ENCODE data around the gene TNFRSF18.

TNFRSF18 gene

GRCh38 chr1:1162597-1163537, 43.5 kb downstream of the TNFRSF18 start:
- DNase-seq = no peak

- no peak for DNase-seq
These were observed 44.7 kb downstream of the TNFRSF18 start for GRCh38 chr1:1161683-1162079.

DNA sequence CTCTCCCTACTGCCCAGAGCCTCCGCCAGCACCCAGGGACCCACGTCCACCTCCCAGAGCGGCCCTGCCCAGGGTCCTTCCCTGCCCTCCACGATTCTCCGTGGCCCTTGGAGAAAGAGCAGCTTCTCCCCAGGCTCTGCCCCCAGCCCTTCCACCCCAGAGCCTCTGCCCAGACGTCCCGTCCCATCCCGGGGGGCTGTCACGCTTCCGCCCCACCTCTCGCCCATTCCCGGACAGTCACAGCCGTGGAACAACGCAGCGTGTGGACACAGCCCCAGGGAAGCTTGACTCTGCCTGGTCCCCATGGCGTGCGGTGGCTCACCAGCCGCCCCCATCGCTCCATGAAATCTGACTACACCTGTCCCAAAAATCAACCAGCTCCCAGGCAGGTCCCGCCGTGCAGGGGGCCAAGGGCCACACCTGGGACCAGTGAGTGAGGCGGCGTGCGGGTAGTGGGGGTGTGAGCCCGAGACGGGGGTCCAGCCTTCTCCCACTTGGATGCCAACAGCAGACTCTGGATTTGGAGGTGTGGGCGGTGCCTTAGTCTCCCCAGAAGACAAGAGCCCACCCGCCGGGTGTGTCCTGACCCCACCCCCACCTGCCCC, 45.2 kb downstream of the TNFRSF18 start:
- no peak for DNase-seq

- no peak for DNase-seq
These were observed 46.0 kb downstream of the TNFRSF18 start for GRCh38 chr1:1160281-1160930.

DNA sequence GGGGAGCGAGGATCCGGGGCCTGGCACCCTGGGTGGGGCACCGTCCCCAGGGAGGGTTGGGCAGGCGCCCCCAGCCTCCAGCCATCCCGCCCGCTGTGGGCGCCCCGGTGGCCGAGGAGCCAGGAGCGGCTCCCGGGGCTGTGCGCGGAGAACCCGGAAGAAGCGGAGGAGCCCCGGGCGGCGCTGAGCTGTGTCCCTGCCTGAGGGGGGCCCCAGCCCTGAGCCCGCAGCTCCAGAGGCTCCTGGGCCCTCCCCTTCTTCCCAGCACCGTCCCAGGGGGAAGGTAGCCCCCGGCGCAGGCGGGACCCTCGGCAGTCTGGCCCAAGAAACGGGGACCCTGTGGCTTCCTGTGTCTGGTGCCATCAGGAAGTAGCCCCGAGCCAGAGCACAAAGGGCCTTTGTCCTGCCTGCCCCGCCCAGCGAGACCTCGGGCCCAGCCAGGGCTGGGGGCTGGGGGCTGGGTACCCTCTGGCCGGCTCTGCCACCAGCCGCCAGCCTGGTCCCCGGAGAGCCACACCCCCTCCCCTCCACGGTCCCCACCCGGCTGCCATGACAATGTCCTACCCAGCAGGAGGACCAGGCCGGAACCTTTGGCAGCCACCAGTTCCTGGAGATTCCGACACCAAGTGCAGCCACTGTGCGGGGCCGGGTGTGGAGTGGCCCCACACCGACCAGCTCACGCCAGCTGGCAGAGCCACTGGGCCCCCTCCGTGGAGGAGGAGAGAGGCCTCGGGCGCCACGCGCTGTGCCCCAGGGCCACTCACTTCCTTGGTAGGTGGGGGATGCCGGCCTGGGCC, 48.3 kb downstream of the TNFRSF18 start:
- no peak for DNase-seq

GRCh38 chr1:1157426-1157913, 48.9 kb downstream of the TNFRSF18 start:
- no peak for DNase-seq

DNA sequence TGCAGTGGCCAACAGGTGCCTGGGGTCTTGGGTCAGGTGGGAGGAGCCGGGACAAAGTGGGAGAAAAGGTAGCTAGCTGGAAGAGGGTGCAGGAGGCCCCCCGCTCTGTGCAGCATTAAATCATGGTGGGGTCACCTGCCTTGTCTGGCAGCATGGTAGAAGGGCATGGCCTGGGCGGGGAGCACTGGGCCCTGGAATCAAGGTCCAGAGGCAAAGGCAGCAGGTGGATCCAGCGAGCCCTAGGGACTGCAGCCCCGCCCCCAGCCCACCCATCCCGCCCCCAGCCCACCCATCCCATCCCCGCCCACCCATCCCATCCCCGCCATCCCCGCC, 49.4 kb downstream of the TNFRSF18 start:
- no peak for DNase-seq

- DNase-seq = no peak
These were observed 50.0 kb downstream of the TNFRSF18 start for GRCh38 chr1:1156140-1157032.

GRCh38 chr1:1155258-1155657, 51.1 kb downstream of the TNFRSF18 start:
- DNase-seq = no peak

DNA sequence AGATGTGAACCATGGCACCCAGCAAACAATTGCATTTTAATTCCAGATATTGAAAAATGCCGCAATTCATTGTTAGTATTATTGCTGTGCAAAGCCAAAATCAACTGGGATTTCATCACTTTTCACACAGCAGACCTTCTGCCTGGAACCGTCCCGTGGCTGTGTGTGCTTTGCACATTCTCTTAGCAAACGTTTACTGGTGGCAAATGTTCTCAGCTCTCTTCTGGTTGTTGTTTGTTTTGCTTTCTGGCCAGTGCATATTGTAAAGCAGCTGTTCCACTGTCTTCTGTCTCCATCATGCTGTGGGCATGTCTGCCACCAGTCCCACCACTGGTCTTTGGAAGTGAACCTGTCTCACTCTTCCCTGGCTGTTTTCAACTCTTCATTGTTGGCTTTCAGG, 52.5 kb downstream of the TNFRSF18 start:
- no peak for DNase-seq
